IPS-18c (cell line): ENCODE measurements around the gene ELL2.

ENCODE experiments used
- H3K4me3 ChIP-seq: 2 replicates; pipeline ENCODE4 v1.7.0; 2013; ENCODE audit warnings: low read depth, mild to moderate bottlenecking, low read length, moderate library complexity; ENCODE audit not compliant: insufficient read depth
- H3K9me3 ChIP-seq: one replicate; pipeline ENCODE4 v1.6.1; 2013; ENCODE audit warnings: mild to moderate bottlenecking, low read length, moderate library complexity; ENCODE audit not compliant: control insufficient read depth, insufficient read depth

Gene ELL2

GRCh38 chr5:95986001-95986400 lies 24.4 kb upstream of the ELL2 start:
- Histone ChIP-seq H3K4me3 (no peak overlapping the region), H3K9me3 (no peaks in the 10 kb centered on the region)

GRCh38 chr5:95985249-95985648 lies 23.6 kb upstream of the ELL2 start:
- Histone ChIP-seq H3K9me3 (no peaks in the 10 kb centered on the region), H3K4me3 (no peak overlapping the region)

DNA sequence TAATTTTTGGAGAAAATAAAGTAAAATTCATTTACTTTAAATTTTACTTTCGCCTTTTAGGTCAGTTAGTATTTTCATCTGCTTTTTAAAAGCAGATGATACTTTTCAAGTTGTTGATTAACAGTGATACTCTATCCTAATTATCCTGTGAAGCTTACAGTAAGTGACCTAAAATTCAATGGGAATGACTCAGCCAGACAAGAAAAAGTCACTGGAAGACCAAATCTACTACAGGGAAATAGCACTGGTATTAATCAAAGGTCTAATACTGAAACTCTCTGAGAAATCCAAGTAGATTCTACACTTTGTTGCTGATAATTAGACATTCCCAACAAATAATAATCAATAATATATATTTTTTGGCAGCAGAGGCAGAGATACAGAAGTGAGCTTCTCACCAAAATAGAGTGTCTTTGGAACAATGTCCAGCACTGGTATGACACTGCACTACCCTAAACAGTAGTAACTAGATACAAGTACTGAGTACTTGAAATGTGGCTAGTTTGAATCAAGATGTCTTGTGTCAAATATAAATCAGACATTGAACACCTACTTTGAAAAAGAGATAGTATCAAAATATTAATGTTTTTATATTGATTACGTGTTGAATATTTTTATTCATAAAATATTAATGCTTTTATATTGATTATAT lies 22.8 kb upstream of the ELL2 start:
- Histone ChIP-seq H3K9me3 (no peaks in the 10 kb centered on the region), H3K4me3 (no peak overlapping the region)

DNA sequence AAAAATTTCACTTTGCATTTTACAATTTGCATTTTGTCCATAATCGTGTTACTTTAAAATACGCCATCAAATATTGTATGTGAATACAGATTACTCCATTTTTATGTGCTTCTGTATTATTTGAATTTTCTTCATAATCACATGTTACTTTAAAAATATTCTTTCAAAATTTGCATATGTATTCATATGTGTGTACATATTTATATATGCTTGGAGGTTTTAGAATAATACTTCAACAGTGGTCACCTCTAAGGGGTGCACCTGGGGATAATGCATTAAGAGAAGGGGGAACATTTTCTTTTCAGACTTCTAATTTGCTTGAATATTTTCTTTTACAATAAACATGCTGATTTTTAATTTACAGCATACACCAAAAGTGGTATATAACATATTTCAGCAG lies 21.9 kb upstream of the ELL2 start:
- Histone ChIP-seq H3K9me3 (no peaks in the 10 kb centered on the region), H3K4me3 (no peak overlapping the region)

DNA sequence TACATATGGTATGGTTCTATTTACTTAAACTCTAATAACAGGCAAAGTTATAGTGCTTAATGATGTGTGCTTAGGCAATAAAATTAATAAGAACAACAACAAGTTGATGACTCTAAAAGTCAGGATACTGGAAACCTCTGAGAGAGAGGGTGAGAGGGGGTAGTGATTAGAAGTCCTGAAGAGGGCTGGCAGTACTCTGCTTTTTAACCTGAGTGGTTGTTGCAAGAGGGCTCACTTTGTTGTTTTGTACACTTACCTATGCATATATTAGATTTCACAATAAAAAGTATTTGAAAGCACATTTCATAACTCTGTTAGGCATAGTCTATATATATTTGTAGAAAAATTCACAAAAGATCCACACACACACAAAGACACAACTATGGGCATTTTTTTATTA lies 21.4 kb upstream of the ELL2 start:
- H3K4me3 ChIP-seq, result no peak overlapping the region
- no peaks in the 10 kb centered on the region for H3K9me3 ChIP-seq

- Histone ChIP-seq H3K4me3 (no peak overlapping the region), H3K9me3 (no peaks in the 10 kb centered on the region)
Measured at GRCh38 chr5:95976606-95977005, 15.0 kb upstream of the ELL2 start.

- Histone ChIP-seq H3K4me3 (no peak overlapping the region), H3K9me3 (no peaks in the 10 kb centered on the region)
Measured at GRCh38 chr5:95975703-95976102, 14.1 kb upstream of the ELL2 start.

DNA sequence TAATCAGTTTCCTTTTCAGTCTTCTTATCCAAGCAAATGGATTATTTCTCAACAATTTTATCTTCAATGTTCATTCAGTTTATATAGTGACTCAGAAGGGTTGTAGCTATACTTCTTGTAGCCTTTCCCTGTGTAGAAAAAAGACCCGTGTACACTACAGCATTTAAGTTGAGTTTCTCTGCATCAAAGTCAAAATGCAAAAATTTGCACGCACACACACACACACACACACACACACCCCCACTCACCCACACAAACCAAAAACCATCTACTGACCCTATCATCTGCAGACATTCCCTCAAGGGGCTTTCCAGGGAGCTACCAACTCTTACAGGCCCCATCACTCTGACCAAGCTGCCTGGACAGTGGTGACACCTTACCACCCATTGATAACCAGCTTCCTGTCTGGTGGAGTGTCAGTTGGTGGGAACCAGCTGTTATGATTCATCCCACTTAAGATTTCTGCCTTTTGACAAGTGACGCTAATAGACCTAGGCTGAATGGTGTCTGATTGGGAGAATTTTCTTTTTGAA lies 12.2 kb upstream of the ELL2 start:
- no peaks in the 10 kb centered on the region for H3K9me3 ChIP-seq
- no peak overlapping the region for H3K4me3 ChIP-seq

GRCh38 chr5:95972196-95972595 lies 10.5 kb upstream of the ELL2 start:
- H3K9me3 ChIP-seq, result no peaks in the 10 kb centered on the region
- no peak overlapping the region for H3K4me3 ChIP-seq

DNA sequence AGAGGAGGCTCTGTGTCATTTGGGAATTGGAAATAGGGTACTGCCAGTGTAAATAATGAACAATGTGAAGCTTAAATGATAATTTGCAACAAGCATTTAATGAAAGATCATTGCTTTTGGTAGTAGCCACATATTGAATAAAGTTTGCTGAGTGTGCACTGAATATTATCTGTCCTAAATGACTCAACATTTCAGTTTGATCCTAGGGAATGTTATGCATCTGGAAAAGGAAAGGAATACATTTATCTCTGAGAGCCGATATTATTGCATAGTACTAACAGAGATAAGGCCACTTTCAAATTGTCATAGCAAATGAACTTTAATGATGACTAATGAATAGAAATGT lies 8.7 kb upstream of the ELL2 start:
- no peak overlapping the region for H3K4me3 ChIP-seq
- no peaks in the 10 kb centered on the region for H3K9me3 ChIP-seq

DNA sequence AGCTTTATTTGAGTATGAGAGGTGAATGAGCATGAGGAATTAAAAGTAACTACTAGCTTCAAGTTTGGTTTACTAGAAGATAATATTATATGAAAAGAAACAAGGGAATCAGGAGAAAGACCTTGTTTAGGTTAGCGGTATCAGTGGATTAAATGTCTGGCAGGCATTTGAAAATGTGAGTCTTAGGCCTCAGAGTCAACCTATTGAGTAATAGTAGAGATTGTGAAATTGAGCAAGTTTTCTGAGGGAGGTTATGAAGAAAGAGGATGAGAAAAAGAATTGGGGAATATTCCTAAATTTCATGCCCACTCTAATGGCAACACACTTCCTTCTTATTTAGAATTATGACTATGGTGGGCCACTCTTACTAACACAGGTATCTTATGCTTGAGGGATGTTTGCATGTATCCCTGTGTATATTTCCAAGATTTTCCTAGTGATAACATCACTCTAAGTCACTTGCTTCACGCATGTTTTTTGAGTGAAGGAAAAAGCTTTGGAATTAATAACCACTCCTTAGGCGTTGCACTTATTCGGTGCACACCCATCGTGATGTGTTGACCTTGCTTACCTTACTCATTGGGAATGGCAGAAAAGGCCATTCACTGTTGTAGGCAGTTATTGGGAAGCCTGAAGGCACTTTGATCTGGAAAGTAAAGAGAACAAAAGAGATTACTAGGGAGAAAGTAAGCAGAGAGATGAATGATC lies 8.2 kb upstream of the ELL2 start:
- H3K9me3 ChIP-seq, result no peaks in the 10 kb centered on the region
- no peak overlapping the region for H3K4me3 ChIP-seq

GRCh38 chr5:95969055-95969454 lies 7.4 kb upstream of the ELL2 start:
- Histone ChIP-seq H3K9me3 (no peaks in the 10 kb centered on the region), H3K4me3 (no peak overlapping the region)

DNA sequence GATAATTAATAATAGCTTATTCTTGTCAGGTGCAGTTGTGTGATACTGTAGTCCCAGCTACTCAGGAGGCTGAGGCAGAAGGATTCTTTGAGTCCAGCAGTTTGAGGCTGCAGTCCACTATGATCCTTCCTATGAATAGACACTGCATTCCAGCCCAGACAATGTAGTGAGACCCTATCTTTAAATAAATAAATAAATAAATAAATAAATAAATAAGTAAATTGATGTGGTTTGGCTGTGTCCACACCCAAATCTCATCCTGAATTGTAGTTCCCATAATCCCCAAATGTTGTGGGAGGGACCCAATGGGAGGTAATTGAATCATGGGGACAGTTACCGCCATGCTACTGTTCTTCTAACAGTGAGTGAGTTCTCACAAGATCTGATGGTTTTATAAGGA lies 5.6 kb upstream of the ELL2 start:
- no peaks in the 10 kb centered on the region for H3K9me3 ChIP-seq

DNA sequence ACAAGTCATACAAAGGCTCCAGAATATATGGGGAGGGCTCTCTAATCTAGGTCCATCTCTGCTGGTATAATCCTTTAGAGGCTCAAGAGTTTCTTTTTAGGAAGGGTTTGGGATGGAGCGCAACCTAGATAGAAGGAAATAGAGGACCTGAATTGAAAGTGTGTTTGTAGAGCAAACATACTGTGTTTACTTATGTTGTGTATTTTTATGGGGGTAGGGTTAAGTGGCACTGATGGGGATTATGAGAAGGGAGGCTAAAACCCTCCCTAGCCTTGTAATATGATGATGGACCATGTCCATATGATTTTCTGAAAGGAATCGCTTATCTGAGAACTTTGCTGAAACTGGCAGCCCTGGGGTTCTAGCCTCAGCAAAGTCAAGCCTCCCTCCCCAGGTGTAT lies 4.4 kb upstream of the ELL2 start:
- Histone ChIP-seq H3K9me3 (no peaks in the 10 kb centered on the region), H3K4me3 (no peak overlapping the region)

More for the DNA sequence above, 5.6 kb upstream of the ELL2 start:
- no peak overlapping the region for H3K4me3 ChIP-seq

- Histone ChIP-seq H3K9me3 (no peaks in the 10 kb centered on the region), H3K4me3 (no peak overlapping the region)
Measured at GRCh38 chr5:95963650-95964410, 2.2 kb upstream of the ELL2 start.

DNA sequence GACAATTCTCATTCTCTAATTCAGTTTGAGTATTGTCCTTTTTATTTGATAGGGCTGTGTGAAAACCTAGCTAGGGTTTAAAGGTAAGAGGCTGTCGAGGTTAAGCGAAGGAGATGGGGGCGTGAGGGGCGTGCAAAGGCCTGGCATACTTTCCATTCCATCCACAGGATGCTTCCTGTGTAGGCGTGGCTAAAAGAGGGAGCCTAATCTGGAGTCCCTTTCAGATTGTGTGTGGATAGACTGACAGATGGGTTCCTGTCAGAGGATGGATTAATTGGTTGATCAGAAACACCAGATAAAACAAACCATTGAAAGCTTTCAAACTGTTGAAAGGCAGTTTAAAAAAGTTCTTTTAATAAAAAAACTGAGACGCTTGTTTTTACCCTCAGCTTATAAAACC lies 1.1 kb upstream of the ELL2 start:
- Histone ChIP-seq H3K4me3 (peak overlapping the region; percentile 69; the same call in 1 of the 2 replicates), H3K9me3 (no peaks in the 10 kb centered on the region)

DNA sequence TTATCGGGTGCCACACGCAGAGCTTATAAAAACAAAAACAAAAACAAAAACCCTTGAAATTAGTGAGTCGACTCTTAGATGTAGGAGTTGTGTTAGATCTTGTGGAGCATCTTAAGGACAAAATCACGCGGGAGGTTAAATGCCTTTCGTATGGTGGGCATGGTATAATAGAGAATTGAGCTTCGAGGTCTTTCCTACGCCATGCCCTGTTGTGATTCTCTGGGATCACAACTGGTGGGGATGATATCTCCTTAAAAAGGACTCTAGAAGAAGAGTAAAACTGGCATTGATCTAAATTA lies 773 bp upstream of the ELL2 start:
- Histone ChIP-seq H3K9me3 (no peaks in the 10 kb centered on the region), H3K4me3 (peak overlapping the region; percentile 69; the same call in 1 of the 2 replicates)
